ENCODE results near the gene SLC46A2.

The SLC46A2 gene

GRCh38 chr9:112884721-112885120, 6.0 kb downstream of the SLC46A2 start:
- DNase-seq, result no peak

- no peak for DNase-seq
Measured at GRCh38 chr9:112884101-112884500, 6.6 kb downstream of the SLC46A2 start.

- no peak for DNase-seq
Measured at GRCh38 chr9:112881331-112881730, 9.3 kb downstream of the SLC46A2 start.

GRCh38 chr9:112880650-112881049, 10.0 kb downstream of the SLC46A2 start:
- no peak for DNase-seq

GRCh38 chr9:112878752-112879151, 11.9 kb downstream of the SLC46A2 start:
- DNase-seq, result no peak

- DNase-seq, result no peak
Measured at GRCh38 chr9:112873773-112874405, 16.8 kb downstream of the SLC46A2 start.

GRCh38 chr9:112872019-112872418, 18.7 kb downstream of the SLC46A2 start:
- no peak for DNase-seq

- DNase-seq, result no peak
Measured at GRCh38 chr9:112870556-112870955, 20.1 kb downstream of the SLC46A2 start.

GRCh38 chr9:112869917-112870316, 20.8 kb downstream of the SLC46A2 start:
- no peak for DNase-seq

- no peak for DNase-seq
Measured at GRCh38 chr9:112869041-112869529, 21.6 kb downstream of the SLC46A2 start.

GRCh38 chr9:112868461-112868860, 22.2 kb downstream of the SLC46A2 start:
- DNase-seq, result no peak

GRCh38 chr9:112867275-112867991, 23.2 kb downstream of the SLC46A2 start:
- no peak for DNase-seq

- DNase-seq, result no peak
Measured at GRCh38 chr9:112866662-112867274, 23.9 kb downstream of the SLC46A2 start.

- DNase-seq, result no peak
Measured at GRCh38 chr9:112864982-112865381, 25.7 kb downstream of the SLC46A2 start.

- no peak for DNase-seq
Measured at GRCh38 chr9:112864403-112864802, 26.3 kb downstream of the SLC46A2 start.

- no peak for DNase-seq
Measured at GRCh38 chr9:112863746-112864145, 26.9 kb downstream of the SLC46A2 start.

GRCh38 chr9:112863214-112863613, 27.5 kb downstream of the SLC46A2 start:
- DNase-seq, result no peak

- DNase-seq, result no peak
Measured at GRCh38 chr9:112861638-112862555, 28.8 kb downstream of the SLC46A2 start.

- DNase-seq, result no peak
Measured at GRCh38 chr9:112861155-112861554, 29.5 kb downstream of the SLC46A2 start.

- no peak for DNase-seq
Measured at GRCh38 chr9:112860451-112860850, 30.2 kb downstream of the SLC46A2 start.

- no peak for DNase-seq
Measured at GRCh38 chr9:112858625-112859147, 32.0 kb downstream of the SLC46A2 start.

- no peak for DNase-seq
Measured at GRCh38 chr9:112858005-112858404, 32.7 kb downstream of the SLC46A2 start.

GRCh38 chr9:112856843-112857242, 33.8 kb downstream of the SLC46A2 start:
- DNase-seq, result no peak

Measured in activated CD8-positive, alpha-beta memory T cell treated with anti-CD3 and anti-CD28 coated beads, Interleukin-2, amount 50 U/mL, for 4 hours (primary cell).